ENCODE results near the gene KIF3B.
"Not testable (repeated sequence)": the region's sequence is repeated elsewhere in the genome, so short reads cannot be mapped to it uniquely, and the experiment has no call there.

The KIF3B gene

GRCh38 chr20:32277361-32278198, at the start of gene KIF3B:
KIF3B (plus strand) TSS chr20:32277651; CDS start chr20:32309778, 32,127 bp downstream.
- peak; percentile 52 for DNase-seq

DNA sequence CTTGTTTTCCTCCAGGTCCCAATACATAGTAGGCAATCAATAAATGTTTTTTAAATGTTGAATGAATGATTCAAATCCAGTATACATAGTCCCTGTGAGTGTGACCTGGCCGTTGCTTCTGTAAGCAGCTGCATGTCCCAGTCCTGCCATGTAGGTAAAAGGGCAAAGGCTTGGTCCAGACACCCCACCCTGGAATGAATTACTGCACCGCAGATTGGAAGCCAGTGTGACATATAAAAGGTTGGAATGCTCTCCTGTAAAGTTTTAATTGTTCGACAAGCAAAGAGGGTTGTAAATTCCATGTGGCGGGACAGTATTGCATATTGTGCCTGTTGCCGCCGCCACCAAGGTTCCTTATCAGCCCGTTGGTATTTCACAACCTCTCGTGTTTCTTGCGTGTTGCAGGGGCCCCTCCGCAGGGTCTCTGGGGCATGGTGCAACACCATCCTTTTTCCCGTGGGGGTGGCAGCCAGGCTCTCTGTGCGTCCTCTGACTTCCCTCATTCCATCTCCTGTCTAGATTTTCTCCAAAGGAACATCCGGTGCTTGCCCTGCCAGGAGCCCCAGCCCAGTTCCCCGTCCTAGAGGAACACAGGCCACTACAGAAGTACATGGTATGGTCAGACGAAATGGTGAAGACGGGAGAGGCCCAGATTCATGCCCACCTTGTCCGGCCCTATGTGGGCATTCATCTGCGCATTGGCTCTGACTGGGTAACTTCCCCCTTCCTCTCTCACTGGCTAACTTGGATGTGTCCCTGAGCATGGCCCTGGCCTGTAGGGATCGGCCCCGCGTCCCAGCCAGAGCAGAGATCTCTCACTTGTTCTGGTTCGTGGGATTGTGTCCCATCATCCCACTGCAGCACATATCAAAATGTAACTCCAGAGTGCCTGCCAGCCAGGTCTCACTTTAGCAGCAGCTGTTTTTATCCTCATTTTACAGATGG, 49.4 kb upstream of the KIF3B start:
- DNase-seq = no peak

GRCh38 chr20:32229251-32229747, 48.2 kb upstream of the KIF3B start:
- DNase-seq = no peak

GRCh38 chr20:32230707-32231106, 46.7 kb upstream of the KIF3B start:
- DNase-seq = no peak

DNA sequence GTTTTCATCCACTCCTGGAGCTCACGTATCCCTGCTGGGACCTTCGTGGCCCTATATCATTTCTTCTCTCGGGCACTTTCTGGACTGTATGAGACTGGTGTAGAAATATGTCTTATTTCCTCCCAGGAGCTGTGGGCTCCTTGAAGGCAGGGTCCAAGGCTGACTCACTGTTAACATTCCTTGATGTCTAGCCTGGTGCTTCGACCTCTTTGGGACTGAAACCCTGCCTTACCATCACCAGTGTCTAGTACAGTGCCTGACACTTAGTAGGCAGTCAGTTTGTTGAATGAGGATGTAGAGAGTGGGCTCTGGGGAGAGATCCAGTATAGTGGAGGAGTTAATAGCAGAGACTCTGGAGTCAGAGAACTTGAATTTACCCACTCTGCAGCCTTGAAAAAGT, 46.2 kb upstream of the KIF3B start:
- DNase-seq = no peak

DNA sequence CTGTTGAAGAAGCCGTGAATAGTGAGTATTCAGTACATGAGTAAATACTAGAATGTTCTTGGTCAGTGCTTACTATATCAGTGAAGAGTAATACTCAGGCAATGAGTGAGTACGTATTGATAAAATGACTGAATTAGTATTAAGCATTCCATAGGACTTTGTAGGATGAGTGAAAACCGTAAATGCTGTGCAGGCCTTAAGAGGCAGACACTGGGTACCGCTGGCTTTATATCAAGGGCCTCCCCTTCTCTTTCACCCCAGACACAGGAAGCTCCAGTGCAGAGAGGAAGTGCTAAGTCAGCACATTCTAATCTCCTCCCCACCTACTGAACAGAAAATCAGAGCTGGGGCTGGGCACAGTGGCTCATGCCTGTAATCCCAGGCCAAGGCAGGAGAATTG, 45.6 kb upstream of the KIF3B start:
- no peak for DNase-seq

GRCh38 chr20:32232326-32232886, 45.0 kb upstream of the KIF3B start:
- DNase-seq = no peak

DNA sequence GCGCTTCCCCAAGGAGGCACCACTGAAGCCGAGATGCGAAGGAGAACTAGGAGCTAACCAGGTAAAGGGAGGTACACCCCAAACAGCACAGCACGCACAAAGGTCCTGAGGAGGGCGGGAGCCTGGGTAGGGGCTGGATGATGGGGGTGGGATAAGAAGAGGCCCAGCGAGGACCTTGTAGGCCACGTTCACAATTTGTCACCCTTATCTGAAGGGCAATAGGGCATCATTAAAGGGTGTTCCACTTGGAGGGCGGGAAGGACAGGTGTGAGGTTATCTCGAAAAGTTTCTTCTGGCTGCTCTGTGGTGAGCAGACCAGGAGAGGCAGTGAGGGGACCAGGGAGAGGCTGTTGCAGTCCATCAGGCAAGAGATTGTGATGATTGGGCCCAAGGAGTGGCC, 44.2 kb upstream of the KIF3B start:
- no peak for DNase-seq

DNA sequence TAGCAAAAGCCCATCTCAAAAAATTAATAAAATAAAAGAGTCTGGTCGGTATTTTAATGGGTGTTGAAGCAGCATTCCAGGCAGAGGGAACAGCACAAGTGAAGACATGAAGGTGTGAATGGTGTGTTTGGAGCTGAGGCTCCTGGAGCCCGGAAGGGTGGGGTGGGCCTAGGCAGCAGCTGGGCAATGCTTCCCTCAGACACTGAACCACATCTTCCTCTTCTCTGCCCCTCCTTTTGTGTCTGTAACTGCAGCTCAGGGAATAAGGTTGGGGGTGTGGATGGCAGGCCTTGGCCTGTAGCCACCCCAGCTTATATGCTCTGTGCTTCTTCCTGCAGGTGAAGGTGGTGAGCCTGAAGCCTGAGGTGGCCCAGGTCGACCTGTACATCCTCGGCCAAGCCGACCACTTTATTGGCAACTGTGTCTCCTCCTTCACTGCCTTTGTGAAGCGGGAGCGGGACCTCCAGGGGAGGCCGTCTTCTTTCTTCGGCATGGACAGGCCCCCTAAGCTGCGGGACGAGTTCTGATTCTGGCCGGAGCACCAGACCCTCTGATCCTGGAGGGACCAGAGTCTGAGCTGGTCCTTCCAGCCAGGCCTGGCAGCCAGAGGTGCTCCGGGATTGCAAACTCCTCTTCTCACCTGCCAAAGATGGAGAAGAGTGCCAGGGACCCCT, 43.2 kb upstream of the KIF3B start:
- no peak for DNase-seq

DNA sequence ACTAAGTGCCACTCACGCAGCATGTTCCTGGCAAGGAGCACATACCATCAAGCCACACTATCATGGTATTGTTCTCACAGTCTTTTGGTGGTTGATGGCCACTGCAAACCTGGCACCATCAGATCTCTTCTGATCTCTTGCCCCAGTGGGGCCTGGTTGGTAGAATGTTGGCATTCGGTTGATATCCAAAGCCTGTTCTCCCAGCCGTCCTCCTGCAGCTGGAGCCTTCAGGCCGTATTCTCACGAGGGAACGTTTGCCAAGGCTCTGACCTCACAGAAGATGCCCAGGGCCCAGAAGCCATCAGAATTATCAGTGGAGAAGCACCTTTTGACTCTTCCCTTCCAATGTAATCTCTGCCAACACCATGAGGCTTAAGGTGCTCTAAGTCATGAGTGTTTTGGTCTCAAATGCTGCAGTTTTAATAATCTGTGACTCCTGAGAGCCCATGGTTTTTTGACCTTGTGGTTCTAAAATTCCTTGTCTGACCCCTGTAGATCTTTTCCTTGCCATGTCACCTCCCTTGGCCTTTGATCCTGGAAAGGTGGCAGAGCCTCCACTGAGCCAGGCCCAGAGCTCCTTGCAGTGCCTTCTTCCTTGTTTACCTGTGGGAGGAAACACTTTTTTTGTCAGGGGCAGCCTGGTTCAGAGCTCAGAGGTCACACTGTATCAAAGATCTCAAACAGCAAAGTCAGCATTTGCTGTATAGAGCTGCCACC, 42.0 kb upstream of the KIF3B start:
- no peak for DNase-seq

- no peak for DNase-seq
These were observed 41.4 kb upstream of the KIF3B start for GRCh38 chr20:32236048-32236533.

DNA sequence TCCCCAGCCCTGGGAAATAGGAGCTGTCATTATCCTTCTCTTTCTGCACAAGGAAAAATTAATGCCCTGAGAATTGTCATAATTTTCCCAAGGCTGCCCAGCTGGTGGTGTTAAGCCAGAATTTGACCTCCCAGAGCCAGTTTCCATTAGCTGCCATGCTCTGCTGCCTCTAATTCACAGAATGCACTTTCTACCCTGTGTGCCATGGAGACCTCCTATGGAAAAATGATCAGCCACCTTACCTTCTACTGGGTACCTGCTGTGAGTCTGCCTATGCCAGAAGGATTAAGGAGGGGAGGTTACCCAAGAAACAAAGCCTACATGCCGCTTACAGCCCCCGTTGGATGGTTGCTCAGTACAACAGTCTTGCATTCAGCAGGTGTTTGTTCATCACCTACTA, 40.6 kb upstream of the KIF3B start:
- DNase-seq = no peak

GRCh38 chr20:32237419-32237818, 40.0 kb upstream of the KIF3B start:
- no peak for DNase-seq

DNA sequence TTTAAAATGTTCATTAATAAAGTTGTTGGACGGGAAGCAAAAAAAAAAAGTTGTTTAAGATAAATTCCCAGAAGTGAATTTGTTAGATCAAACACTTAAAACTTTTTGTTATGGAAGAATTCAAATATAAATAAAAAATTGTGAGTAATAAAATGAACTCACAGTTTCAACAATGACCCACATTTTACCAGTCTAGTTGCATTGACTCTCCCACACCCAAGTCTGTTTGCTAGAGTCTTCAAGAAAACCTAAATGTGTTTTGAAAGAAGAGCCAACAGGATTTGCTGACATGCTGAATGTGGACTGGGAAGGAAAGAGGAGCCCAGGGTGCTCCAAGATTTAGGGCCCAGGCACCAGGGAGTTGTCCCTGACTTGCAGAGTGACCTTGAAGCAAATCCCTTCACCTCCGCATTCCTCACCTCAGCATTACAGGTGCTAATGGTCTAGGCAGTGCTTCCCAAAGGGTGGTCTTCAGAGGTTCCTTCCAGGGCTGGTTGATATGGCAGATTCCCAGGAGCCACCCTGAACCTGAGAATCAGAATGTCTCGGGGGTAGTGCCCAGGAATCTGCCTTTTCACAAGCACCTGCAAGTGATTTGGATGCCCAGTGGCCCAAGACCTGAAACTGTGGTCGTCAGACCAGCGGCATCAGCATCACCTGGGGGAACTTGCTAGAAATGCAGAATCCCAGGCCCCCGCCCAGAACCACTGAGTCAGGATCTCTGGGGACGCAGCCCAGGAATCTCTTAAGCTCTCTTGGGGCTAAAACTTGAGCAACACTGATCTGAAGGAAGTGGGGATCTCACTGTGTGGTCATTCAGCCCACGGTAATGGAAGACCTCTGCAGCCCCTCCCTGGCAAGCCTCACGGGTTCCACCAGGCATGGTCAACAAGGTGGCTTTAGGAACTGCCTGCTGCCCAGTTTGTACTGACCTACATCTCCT, 38.7 kb upstream of the KIF3B start:
- DNase-seq = no peak

DNA sequence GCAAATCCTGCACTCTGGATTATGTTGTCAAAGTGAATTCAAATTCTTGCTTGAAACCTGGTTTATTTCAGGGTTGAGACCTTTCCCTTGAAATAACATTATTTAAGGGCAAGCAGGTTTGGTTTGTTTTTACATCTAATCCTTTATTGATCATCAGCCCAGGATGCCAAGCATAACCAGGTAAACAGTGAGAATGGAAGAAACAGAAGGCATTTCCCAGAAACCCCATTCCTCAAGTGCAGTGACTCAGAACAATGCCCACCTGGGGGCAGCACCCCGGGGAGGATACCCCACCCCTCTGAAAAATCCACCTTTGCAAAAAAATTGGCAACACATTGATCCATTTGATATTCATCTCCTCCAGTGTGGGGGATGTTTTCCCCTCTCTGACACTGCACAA, 37.2 kb upstream of the KIF3B start:
- no peak for DNase-seq

DNA sequence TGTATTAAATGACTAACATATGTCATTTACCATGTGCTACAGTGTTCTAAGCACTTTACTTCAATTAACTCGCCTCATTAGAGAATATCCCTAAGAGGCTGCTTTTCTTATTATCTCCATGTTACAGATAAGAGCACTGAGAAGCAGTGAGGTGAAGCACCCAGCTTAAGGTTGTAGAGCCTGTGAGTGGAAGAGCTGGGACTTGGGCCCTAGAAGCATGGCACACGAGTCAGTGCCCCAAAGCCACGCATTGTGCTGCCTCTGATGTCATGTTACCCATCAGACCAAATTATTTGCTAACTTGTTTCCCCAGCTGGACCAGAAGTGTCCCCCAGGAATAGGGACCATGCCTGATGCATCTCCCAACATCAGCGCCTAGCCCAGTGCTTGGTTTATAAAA, 35.6 kb upstream of the KIF3B start:
- DNase-seq = no peak

DNA sequence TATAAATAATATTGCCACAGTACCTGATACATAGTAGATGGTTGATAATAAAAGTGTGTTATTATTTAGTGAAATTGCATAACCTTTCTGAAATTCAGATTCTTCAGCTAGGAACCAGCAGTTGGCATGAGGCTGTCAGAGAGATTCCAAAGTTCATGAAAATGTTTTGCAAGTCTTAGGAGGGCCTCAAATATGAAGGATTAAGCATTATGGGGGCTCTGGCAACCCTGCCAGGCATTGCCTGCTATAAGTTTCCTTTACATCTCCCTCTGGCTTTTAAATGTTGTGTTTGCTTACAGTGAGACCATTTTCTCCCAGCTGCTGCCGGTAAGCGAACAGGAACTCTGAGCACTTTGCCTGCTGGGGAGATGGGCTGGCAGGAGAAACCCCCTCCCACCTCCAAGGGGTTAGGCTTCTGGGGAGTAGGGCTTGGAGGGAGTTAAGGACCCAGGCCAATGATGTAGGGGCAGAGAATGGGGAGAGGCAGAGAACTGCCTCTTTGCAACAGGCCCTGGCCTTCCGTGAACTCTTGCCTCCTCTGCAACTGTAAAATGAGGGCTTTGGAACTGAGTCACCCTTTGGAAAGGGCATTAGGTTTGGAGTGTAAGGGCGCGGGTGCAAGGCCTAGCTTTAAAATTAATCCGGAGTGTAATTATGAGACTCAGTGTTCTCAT, 33.2 kb upstream of the KIF3B start:
- no peak for DNase-seq

DNA sequence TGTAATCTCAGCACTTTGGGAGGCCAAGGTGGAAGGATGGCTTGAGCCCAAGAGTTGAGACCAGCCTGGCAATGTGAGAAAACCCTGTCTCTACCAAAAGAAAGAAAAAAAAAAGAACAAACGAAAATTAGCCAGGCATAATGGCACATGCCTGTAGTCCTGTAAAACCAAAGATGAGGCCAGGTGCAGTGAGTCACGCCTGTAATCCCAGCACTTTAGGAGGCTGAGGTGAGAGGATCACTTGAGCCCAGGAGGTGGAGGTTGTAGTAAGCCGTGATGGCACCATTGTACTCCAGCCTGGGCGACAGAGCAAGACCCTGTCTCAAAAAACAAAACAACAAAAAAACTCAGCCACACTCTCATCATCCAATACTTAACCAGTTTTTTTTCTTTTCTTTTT, 32.5 kb upstream of the KIF3B start:
- no peak for DNase-seq

DNA sequence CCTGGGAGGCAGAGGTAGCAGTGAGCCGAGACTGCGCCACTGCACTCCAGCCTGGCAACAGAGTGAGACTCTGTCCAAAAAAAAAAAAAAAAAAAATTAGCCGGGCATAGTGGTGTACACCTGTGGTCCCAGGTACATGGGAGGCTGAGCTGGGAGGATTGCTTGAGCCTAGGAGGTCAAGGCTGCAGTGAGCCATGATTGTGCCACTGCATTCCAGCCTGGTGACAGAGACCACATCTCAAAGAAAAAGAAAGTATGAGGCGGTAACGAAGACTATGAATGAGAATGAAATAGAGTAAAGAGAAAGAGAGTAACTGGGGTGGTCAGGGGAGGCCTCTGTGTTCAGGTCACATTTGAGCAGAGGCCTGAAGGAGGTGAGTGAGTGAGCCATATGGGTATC, 31.2 kb upstream of the KIF3B start:
- not testable (repeated sequence) for DNase-seq

DNA sequence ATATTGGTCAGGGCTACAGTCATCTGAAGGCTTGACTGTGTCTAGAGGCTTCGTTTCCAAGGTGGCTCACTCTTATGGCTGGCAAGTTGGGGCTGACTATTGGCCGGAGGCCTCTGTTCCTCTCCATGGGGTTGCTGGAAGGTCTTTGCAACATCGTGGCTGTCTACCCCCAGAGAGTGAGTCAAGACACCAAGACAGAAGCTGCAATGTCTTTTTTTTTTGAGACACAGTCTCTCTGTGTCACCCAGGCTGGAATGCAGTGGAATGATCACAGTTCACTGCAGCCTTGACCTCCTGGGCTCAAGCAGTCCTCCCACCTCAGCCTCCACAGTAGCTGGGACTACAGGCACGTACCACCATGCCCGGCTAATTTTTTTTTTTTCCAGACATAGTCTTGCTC, 29.4 kb upstream of the KIF3B start:
- DNase-seq = no peak
